OCI-LY1 (cell line): ENCODE measurements around the gene RARG.
A peak's percentile ranks its signal among the peaks of the same experiment; 100 is the strongest.

ENCODE experiments used
- H2AFZ ChIP-seq: fragments of 200-600 bp; sonication (generic), shearing (Covaris generic); 2 replicates; pipeline ENCODE4 v1.6.0; 2014; ENCODE audit warnings: antibody characterized with exemption, mild to moderate bottlenecking, low read length
- H3F3A ChIP-seq: fragments of 200-600 bp; sonication (generic), shearing (Covaris generic); 2 replicates; pipeline ENCODE4 v1.6.0; 2014; ENCODE audit warnings: mild to moderate bottlenecking, antibody characterized with exemption, low read length, moderate library complexity; ENCODE audit not compliant: insufficient read depth
- H3K27ac ChIP-seq: fragments of 200-600 bp; sonication (generic); 2 replicates; pipeline ENCODE4 v1.5.1; 2014; ENCODE audit warnings: low read length, mixed run types, mild to moderate bottlenecking, low read depth; ENCODE audit not compliant: poor library complexity, severe bottlenecking
- H3K27me3 ChIP-seq: fragments of 200-600 bp; sonication (generic); 2 replicates; pipeline ENCODE4 v1.6.0; 2014; ENCODE audit warnings: antibody characterized with exemption, mild to moderate bottlenecking, low read length, moderate library complexity; ENCODE audit not compliant: insufficient read depth
- H3K36me3 ChIP-seq: fragments of 200-600 bp; sonication (generic); 2 replicates; pipeline ENCODE4 v1.6.1; 2014; ENCODE audit warnings: mild to moderate bottlenecking, antibody characterized with exemption, low read length, moderate library complexity, mixed read lengths; ENCODE audit not compliant: insufficient read depth
- H3K4me1 ChIP-seq: fragments of 200-600 bp; sonication (generic); 2 replicates; pipeline ENCODE4 v1.5.1; 2014; ENCODE audit warnings: mild to moderate bottlenecking, low read length, moderate library complexity; ENCODE audit not compliant: insufficient read depth, severe bottlenecking
- H3K4me2 ChIP-seq: fragments of 200-600 bp; sonication (generic), shearing (Covaris generic); 2 replicates; pipeline ENCODE4 v1.6.1; 2014; ENCODE audit warnings: low read length
- H3K4me3 ChIP-seq: fragments of 200-600 bp; sonication (generic); 2 replicates; pipeline ENCODE4 v1.5.1; 2014; ENCODE audit warnings: low read length, low read depth, mild to moderate bottlenecking, mixed read lengths; ENCODE audit not compliant: poor library complexity, severe bottlenecking
- H3K79me2 ChIP-seq: fragments of 200-600 bp; shearing (Covaris generic); 2 replicates; pipeline ENCODE4 v1.6.1; 2016; ENCODE audit warnings: mixed run types, low read length, mixed read lengths; ENCODE audit not compliant: insufficient read depth
- H3K9ac ChIP-seq: fragments of 200-600 bp; sonication (generic), shearing (Covaris generic); 2 replicates; pipeline ENCODE4 v1.6.1; 2014; ENCODE audit warnings: mild to moderate bottlenecking, low read length, mixed read lengths
- H3K9me2 ChIP-seq: fragments of 200-600 bp; sonication (generic), shearing (Covaris generic); 2 replicates; pipeline ENCODE4 v1.6.1; 2014; ENCODE audit warnings: low read depth, mild to moderate bottlenecking, low read length, mixed read lengths
- H3K9me3 ChIP-seq: fragments of 200-600 bp; shearing (Covaris generic); 2 replicates; pipeline ENCODE4 v1.6.1; 2014; ENCODE audit warnings: low read length, mixed read lengths
- H4K20me1 ChIP-seq: fragments of 200-600 bp; sonication (generic), shearing (Covaris generic); 2 replicates; pipeline ENCODE4 v1.6.0; 2016; ENCODE audit warnings: mild to moderate bottlenecking, low read length; ENCODE audit not compliant: insufficient read depth
- EZH2 ChIP-seq: fragments of 200-600 bp; sonication (generic), shearing (Covaris generic); IDR thresholded peaks from 2 replicates; pipeline ENCODE4 v1.8.0; 2017; ENCODE audit warnings: borderline replicate concordance, mixed run types, mild to moderate bottlenecking, antibody characterized with exemption, low read length, moderate library complexity, mixed read lengths
- TF ChIP-seq, protein P1 (sequence below): fragments of 200-600 bp; sonication (generic), shearing (Covaris generic); IDR thresholded peaks from 2 replicates; pipeline ENCODE4 v1.5.1; 2017; ENCODE audit warnings: mild to moderate bottlenecking, antibody characterized with exemption, low read length, moderate library complexity, mixed read lengths

RARG gene

DNA sequence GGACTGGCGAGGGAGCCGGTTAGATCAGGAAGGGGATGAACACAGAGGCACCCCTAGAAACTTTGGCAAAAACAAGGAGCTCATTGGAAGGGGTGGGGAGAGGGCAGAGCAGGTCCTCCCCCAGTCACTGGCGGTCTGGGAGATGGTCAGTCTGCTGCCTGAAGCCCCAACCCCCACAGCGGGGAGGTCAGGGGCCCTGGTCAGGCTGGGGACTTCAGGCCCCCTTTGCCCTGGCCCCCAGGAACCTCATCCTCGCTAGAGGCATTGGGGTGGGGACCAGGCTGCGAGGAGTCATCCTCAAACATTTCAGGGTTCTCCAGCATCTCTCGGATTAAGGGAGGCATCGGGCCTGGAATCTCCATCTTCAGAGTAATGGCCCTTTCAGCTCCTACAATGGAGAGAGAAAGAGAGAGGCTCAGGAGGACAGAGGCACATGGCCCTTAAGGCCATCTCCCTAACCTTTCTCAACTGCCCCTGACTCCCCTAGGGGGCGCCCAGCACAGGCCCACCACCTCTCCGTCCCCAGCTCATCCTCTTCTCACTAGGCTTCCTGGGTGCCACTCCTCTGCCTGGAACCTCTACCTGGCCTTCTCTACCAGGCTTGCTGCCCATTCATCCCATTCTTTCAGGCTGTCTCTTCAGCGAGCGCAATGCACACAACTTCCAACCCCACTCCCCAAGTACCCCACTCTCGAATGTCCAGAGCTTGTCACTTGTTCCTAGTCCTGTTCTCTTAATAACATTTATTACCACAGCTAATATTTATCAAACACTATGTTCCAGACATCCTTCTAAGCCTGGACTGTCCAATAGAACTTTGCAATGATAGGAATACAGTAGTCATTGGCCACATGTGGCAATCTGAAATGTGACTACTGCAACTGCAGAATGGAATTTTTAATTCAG, 20.3 kb downstream of the RARG start:
- Histone ChIP-seq H3K4me1 (peaks cover 21% of the 10 kb centered on the region), H3F3A (no peaks in the 10 kb centered on the region; the same call in 1 of the 2 replicates), H3K79me2 (no peaks in the 10 kb centered on the region)

DNA sequence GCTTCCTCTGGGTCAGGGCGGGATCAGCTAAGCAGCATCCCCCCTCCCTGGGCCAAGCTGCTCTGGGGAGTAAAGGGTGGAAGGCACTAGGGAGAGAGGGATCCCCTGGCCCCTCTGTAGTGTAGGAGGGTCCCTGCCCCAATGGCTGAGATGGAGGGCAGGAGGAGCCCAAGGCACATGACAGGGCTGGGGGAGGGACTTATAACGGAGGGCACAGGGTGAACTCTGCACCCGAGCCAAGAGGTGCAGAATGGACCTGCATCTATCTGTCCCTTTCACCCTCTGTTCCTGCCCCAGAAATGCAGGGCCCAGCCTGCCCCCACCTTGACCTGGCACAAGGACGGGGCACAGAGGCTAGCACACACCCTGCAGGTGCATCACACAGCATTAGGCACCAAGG, 21.2 kb downstream of the RARG start:
- no peak overlapping the region for H2AFZ ChIP-seq
- no peaks in the 10 kb centered on the region for H3K9me2 ChIP-seq
- no peak overlapping the region for H3K27ac ChIP-seq
- no peak overlapping the region for H3K9ac ChIP-seq
- no peak for TF ChIP-seq EZH2
- TF ChIP-seq, protein P1, sequence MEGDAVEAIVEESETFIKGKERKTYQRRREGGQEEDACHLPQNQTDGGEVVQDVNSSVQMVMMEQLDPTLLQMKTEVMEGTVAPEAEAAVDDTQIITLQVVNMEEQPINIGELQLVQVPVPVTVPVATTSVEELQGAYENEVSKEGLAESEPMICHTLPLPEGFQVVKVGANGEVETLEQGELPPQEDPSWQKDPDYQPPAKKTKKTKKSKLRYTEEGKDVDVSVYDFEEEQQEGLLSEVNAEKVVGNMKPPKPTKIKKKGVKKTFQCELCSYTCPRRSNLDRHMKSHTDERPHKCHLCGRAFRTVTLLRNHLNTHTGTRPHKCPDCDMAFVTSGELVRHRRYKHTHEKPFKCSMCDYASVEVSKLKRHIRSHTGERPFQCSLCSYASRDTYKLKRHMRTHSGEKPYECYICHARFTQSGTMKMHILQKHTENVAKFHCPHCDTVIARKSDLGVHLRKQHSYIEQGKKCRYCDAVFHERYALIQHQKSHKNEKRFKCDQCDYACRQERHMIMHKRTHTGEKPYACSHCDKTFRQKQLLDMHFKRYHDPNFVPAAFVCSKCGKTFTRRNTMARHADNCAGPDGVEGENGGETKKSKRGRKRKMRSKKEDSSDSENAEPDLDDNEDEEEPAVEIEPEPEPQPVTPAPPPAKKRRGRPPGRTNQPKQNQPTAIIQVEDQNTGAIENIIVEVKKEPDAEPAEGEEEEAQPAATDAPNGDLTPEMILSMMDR = no peak
- H3K9me3 ChIP-seq = no peaks in the 10 kb centered on the region
- no peaks in the 10 kb centered on the region for H3K27me3 ChIP-seq
- H3K36me3 ChIP-seq = no peaks in the 10 kb centered on the region
- H3F3A ChIP-seq = no peaks in the 10 kb centered on the region; the same call in 1 of the 2 replicates
- H4K20me1 ChIP-seq = no peaks in the 10 kb centered on the region
- H3K4me1 ChIP-seq = peaks cover 30% of the 10 kb centered on the region
- H3K4me2 ChIP-seq = no peak overlapping the region
- no peak overlapping the region for H3K4me3 ChIP-seq
- no peaks in the 10 kb centered on the region for H3K79me2 ChIP-seq

More for the DNA sequence above, 20.3 kb downstream of the RARG start:
- TF ChIP-seq, protein P1 = peak; percentile 68
- TF ChIP-seq EZH2 = no peak
- no peaks in the 10 kb centered on the region for H3K36me3 ChIP-seq
- no peaks in the 10 kb centered on the region for H3K9me3 ChIP-seq
- H3K27ac ChIP-seq = no peak overlapping the region
- no peaks in the 10 kb centered on the region for H3K27me3 ChIP-seq
- H3K9ac ChIP-seq = no peak overlapping the region
- H3K4me2 ChIP-seq = no peak overlapping the region
- no peak overlapping the region for H2AFZ ChIP-seq
- no peaks in the 10 kb centered on the region for H4K20me1 ChIP-seq
- H3K4me3 ChIP-seq = no peak overlapping the region
- no peaks in the 10 kb centered on the region for H3K9me2 ChIP-seq

DNA sequence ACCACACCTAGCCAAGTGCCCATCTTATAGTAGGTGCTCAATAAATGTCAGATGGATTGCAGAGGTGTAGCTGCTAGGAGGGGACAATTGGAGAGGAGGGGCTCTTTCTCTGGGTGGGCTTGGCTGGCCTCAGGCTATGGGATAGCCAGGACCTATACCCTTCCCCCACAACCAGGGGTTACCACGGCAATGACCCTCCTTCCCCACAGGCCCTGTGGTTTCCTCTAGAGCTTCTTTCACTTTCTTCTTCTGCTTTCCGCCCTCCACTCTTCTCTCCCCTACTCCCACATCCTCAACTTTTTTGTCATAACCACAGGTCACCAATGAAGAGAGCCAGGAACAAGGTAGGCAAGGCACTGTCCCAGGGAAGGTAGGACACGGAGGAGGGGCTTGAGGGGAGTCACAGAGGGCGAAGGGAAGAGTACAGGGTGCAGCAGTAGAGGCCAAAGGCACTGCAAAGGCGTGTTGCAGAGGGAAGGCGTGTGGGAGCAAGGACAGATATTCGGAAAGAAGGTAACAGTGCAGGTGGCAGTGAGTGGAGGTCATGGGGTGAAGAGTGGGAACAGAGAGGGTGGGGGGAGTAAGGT, 23.0 kb downstream of the RARG start:
- peak overlapping the region; percentile 59 for H3K4me3 ChIP-seq
- H3K4me2 ChIP-seq = peak overlapping the region; percentile 82
- H2AFZ ChIP-seq = 0 out of 2 replicates have a peak overlapping the region, but pooled peaks have one; percentile 37
- no peaks in the 10 kb centered on the region for H3K27me3 ChIP-seq
- H3K9me2 ChIP-seq = no peaks in the 10 kb centered on the region
- H3K9me3 ChIP-seq = no peaks in the 10 kb centered on the region
- no peaks in the 10 kb centered on the region; the same call in 1 of the 2 replicates for H3F3A ChIP-seq
- TF ChIP-seq, protein P1 = no peak
- no peak for TF ChIP-seq EZH2
- peak overlapping the region; percentile 67 for H3K9ac ChIP-seq
- H3K79me2 ChIP-seq = no peaks in the 10 kb centered on the region
- H3K27ac ChIP-seq = peak overlapping the region; percentile 71
- H3K36me3 ChIP-seq = no peaks in the 10 kb centered on the region
- H3K4me1 ChIP-seq = peaks cover 44% of the 10 kb centered on the region
- H4K20me1 ChIP-seq = no peaks in the 10 kb centered on the region
